Measurements from ENCODE around the gene ABHD17A. TPM values are rescaled to one million over a fixed set of nuclear protein-coding genes. Genes with fewer than 3 reads are reported as not detected.
"Not testable (repeated sequence)": the region's sequence is repeated elsewhere in the genome, so short reads cannot be mapped to it uniquely, and the experiment has no call there.

Gene ABHD17A
- total RNA-seq, 2 donors from 2014 or later, result 60.8 to 66.1 TPM

- intact Hi-C loops (cut with DNase I), result no loop called here
- ATAC-seq (no peak), DNase-seq (no peak)
Observed at GRCh38 chr19:1912760-1913505, 27.6 kb upstream of the ABHD17A start.

DNA sequence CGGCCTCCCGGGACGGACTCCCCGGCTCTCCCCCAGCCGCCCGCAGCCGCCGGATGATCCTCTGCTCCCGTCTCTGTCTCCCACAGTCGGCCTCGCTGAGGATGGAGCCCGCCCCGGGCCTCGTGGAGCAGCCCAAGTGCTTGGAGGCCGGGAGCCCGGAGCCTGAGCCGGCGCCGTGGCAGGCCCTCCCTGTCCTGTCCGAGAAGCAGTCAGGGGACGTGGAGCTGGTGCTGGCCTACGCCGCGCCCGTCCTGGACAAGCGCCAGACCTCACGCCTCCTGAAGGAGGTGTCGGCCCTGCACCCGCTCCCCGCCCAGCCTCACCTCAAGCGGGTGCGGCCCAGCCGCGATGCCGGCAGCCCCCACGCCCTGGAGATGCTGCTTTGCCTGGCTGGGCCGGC lies 26.7 kb upstream of the ABHD17A start:
- DNase-seq, result no peak
- intact Hi-C loops (cut with DNase I), result no loop called here
- peak; percentile 9 to 48 for ATAC-seq

DNA sequence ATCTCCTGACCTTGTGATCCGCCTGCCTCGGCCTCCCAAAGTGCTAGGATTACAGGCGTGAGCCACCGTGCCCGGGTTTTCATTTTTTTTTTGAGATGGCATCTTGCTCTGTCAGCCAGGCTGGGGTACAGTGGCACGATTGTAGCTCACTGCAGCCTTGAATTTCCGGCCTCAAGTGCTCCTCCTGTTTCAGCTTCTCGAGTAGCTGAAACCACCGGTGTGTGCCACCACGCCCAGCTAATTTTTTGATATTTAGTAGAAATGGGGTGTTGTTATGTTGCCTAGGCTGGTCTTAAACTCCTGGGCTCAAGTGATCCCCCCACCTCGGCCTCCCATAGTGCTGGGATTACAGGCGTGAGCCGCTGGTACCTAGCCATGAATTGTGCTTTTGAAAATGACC lies 25.8 kb upstream of the ABHD17A start:
- ATAC-seq (no peak), DNase-seq (no peak)
- intact Hi-C loops (cut with DNase I), result no loop called here

DNA sequence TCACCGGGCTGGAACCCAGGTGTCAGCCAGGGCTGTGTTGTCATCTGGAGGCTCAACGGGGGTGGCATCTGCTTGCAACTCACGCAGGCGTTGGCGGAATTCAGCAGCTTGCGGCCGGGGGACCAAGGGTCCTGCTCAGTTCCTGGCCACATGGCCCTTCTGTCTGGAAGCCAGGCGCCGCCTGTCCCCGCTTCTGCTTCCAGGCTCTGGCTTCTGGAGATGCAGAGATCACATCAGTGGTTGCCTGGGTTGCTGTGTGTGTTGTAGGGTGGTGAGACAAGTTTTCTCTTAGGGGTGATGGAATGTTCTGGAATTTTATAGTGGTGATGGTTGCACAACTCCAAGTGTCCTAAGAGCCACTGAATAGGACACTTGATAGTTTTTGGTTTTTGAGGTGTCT lies 24.9 kb upstream of the ABHD17A start:
- no peak for DNase-seq
- no peak for ATAC-seq
- intact Hi-C loops (cut with DNase I), result no loop called here

GRCh38 chr19:1909761-1910080 lies 24.4 kb upstream of the ABHD17A start:
- no peak for DNase-seq
- intact Hi-C loops (cut with DNase I), result no loop called here
- no peak for ATAC-seq

DNA sequence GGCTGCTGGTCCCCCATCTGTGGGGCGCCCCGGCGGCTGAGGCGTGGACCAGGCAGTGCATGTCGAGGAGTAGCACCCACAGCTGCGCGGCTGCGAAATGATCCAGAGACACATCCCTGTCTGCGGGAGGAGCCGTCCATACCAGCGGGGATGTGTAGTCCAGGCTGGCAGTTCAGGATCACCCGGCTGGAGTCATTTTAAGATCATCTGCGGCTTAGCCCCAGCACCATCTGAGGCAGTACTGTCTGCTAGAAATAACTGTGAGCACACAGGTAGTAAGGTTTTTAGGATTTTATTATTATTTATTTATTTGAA lies 23.0 kb upstream of the ABHD17A start:
- no peak for ATAC-seq
- intact Hi-C loops (cut with DNase I), result no loop called here

GRCh38 chr19:1907563-1908363 lies 22.5 kb upstream of the ABHD17A start:
- intact Hi-C loops (cut with DNase I), result no loop called here
- ATAC-seq (no peak), DNase-seq (no peak)

More for the DNA sequence above, 23.0 kb upstream of the ABHD17A start:
- no peak for DNase-seq

GRCh38 chr19:1906985-1907562 lies 21.8 kb upstream of the ABHD17A start:
- intact Hi-C loops (cut with DNase I), result no loop called here
- ATAC-seq (no peak), DNase-seq (no peak)

GRCh38 chr19:1905863-1906375 lies 20.6 kb upstream of the ABHD17A start:
- intact Hi-C loops (cut with DNase I), result no loop called here
- ATAC-seq (no peak), DNase-seq (no peak)

DNA sequence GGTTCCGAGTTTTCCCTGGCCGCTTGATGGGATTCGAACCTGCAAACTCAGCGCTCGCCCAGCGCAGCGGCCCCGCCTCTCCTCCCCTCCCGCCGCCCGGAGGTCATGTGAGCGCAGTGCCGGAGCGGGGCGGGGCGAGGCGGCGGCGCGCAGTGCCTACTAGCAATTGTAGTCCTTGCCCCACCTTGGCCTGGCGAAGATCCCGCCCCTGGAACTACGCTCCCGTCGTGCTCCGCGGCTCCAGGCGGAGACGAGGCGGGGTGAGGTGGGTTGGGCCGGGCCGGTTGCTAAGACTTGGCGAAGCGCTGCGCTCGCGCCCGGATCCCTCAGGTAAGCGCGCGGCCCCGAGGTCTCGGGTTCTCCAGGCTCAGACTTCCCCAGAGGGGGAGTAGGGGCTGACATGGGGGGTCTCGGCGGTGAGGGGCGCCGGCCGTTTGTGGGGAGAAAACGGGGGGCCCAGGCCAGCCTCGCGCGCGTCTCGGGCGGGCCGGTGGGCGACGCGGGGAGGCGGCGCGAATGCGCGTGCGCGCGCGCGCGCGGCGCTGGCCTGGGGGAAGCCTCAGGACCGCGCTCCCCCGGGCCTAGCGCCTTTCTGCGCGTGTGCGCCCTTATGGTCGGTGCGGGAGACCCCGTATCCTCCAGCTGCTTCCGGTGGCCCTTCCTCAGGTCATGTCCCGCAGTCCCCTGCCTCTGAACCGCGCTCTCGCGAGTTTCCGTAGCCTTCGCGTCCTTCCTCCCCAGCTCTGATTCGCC lies 20.0 kb upstream of the ABHD17A start, which contains the start of the genes ADAT3 and SCAMP4:
Gene ADAT3 (plus strand): TSS at position 290 of the 753 bp plus-strand sequence. CDS start 6,649 bp downstream, outside the sequence.
Gene SCAMP4 (plus strand): TSS at position 290 of the 753 bp plus-strand sequence. CDS start 9,621 bp downstream, outside the sequence.
- intact Hi-C loops (cut with DNase I), result no loop called here
- ATAC-seq (peak; percentile 98), DNase-seq (peak; percentile 100)

- intact Hi-C loops (cut with DNase I), result no loop called here
- ATAC-seq, result no peak
- no peak for DNase-seq
Observed at GRCh38 chr19:1904860-1905109, 19.5 kb upstream of the ABHD17A start.

GRCh38 chr19:1902923-1903322 lies 17.6 kb upstream of the ABHD17A start:
- intact Hi-C loops (cut with DNase I), result no loop called here
- no peak for ATAC-seq
- no peak for DNase-seq

- ATAC-seq, result no peak
- peak; percentile 48 for DNase-seq
- intact Hi-C loops (cut with DNase I), result no loop called here
Observed at GRCh38 chr19:1901940-1902404, 16.7 kb upstream of the ABHD17A start.

DNA sequence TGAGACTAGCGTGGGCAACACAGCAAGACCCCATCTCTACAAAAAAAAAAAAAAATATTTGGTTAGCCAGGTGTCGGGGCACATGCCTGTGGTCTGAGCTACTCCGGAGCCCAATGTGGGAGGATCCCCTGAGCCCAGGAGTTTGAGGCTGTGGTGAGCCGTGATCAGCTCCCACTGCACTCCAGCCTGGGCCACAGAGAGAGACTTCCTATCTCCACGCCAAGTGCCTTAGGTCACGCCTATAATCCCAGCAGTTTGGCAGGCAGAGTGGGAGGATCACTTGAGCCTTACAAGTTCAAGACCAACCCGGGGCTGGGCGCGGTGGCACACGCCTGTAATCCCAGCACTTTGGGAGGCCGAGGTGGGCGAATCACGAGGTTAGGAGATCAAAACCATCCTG lies 11.2 kb upstream of the ABHD17A start:
- ATAC-seq (no peak), DNase-seq (no peak)
- intact Hi-C loops (cut with DNase I), result no loop called here

DNA sequence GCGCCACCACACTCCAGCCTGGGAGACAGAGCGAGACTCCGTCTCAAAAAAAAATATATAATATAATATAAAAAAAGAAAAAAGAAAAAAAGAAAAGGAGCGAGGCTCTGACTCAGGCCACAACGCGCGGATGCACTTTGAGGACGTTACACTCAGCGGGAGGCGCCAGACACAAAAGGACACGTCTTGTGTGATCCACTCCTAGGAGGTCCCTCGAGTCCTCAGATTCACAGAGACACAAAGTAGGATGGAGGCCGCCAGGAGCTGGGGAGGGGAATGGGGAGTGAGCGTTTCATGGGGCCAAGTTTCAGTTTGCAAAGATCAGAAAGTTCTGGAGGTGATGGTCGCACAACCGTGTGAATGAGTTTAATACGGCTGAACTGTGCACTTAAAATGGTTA lies 8.5 kb upstream of the ABHD17A start:
- DNase-seq, result no peak
- intact Hi-C loops (cut with DNase I), result no loop called here
- no peak for ATAC-seq

DNA sequence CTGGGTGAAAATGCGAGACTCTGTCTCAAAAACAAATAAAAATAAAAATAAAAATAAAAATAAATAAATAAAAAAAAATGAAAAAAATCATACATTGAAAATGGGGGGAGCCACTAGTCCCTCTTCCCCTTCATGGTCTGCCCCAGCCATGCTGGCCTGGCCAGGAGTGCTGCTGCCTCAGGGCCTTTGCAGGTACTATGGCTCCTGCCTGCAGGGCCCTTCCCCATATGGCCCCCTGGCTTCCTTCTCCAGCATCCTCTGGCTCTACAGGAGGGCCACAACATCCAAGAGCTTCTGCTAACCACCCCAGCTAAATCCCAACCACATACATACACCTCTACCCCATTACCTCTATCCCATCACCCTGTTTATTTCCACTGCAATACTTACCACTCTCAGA lies 4.6 kb upstream of the ABHD17A start:
- DNase-seq (no peak), ATAC-seq (no peak)
- intact Hi-C loops (cut with DNase I), result no loop called here

GRCh38 chr19:1888385-1888784 lies 3.1 kb upstream of the ABHD17A start:
- no peak for DNase-seq
- intact Hi-C loops (cut with DNase I), result no loop called here
- ATAC-seq, result no peak

- DNase-seq; intact Hi-C loops (cut with DNase I): not testable (repeated sequence)
Observed at GRCh38 chr19:1886360-1886759, 1.1 kb upstream of the ABHD17A start.

GRCh38 chr19:1884719-1885334 lies 469 bp downstream of the ABHD17A start:
- ATAC-seq, result peak in 1 of 2 donors; percentile 6
- no peak for DNase-seq
- intact Hi-C loops (cut with DNase I), result no loop called here

More at GRCh38 chr19:1886360-1886759, 1.1 kb upstream of the ABHD17A start:
- ATAC-seq, result not testable (repeated sequence)

Data from left cardiac atrium (tissue), 4 donors.